Spinal cord (tissue), 10 donors: Measurements from ENCODE around the gene CCNK. TPM values are rescaled to one million over a fixed set of nuclear protein-coding genes. Genes with fewer than 3 reads are reported as not detected.

ENCODE experiments used
- DNase-seq, 6 donors: peaks; one replicate each; pipeline versions ENCODE4 v3.0.0 to v3.0.0-alpha.2; 2013 to 2015; ENCODE audit warnings: low spot score in 6 of 6, low read depth in 4 of 6
- H3K27ac ChIP-seq: one replicate; pipeline ENCODE4 v1.5.1; 2013; ENCODE audit warnings: low read depth, low read length, control low read depth
- H3K27me3 ChIP-seq: one replicate; pipeline ENCODE4 v1.6.1; 2013; ENCODE audit warnings: low read length; ENCODE audit not compliant: control insufficient read depth, insufficient read depth
- H3K36me3 ChIP-seq: one replicate; pipeline ENCODE4 v1.6.1; 2013; ENCODE audit warnings: low read length; ENCODE audit not compliant: control insufficient read depth, insufficient read depth
- H3K4me1 ChIP-seq: one replicate; pipeline ENCODE4 v1.6.1; 2013; ENCODE audit warnings: low read length; ENCODE audit not compliant: control insufficient read depth, insufficient read depth
- H3K4me3 ChIP-seq: one replicate; pipeline ENCODE4 v1.5.1; 2013; ENCODE audit warnings: low read depth, low read length, control low read depth
- H3K9me3 ChIP-seq: one replicate; pipeline ENCODE4 v1.6.1; 2013; ENCODE audit warnings: low read length; ENCODE audit not compliant: control insufficient read depth, insufficient read depth
- WGBS: methylation state at CpG from one replicate; pipeline ENCODE4 v1.1.5; 2013; ENCODE audit warnings: missing lambda C conversion rate; ENCODE audit not compliant: insufficient coverage; 5-methylcytosine and 5-hydroxymethylcytosine counted together
- polyA plus RNA-seq, 2 donors: library from polyadenylated mRNA; unstranded; fragments of 120-200 nt; gene quantifications; one replicate each; pipeline ENCODE4 v1.2.1, GENCODE V29; 2013; ENCODE audit not compliant: insufficient read length in 2 of 2
- total RNA-seq, 2 donors: library from RNA; depleted of rRNA in 1 of 2; stranded (reverse); fragments of 120-200 nt in 1 of 2; fragments of >200 nt in 1 of 2; gene quantifications; one replicate each; pipeline versions ENCODE4 v1.2.3 to v1.2.4, GENCODE V29; 2013 to 2014
- donor health status: healthy.

The CCNK gene
- total and polyA plus RNA-seq, 4 donors: 25.7 to 49.0 (median 41.4) TPM

GRCh38 chr14:99554184-99554583 lies 73.0 kb downstream of the CCNK start:
- Histone ChIP-seq H3K4me1 (peaks cover 27% of the 10 kb centered on the region), H3K27me3 (no peaks in the 10 kb centered on the region), H3K4me3 (no peak overlapping the region), H3K36me3 (no peaks in the 10 kb centered on the region), H3K27ac (no peak overlapping the region), H3K9me3 (no peaks in the 10 kb centered on the region)
- WGBS: 33% methylated on average over 12 of the region's 12 CpGs
- DNase-seq: peak in 1 of 6 donors; percentile 45

- peaks cover 26% of the 10 kb centered on the region for H3K4me1 ChIP-seq
- H3K4me3 ChIP-seq: no peak overlapping the region
- WGBS: 93% methylated on average over 9 of the region's 9 CpGs
- H3K27me3 ChIP-seq: no peaks in the 10 kb centered on the region
- DNase-seq: no peak
- no peak overlapping the region for H3K27ac ChIP-seq
- no peaks in the 10 kb centered on the region for H3K9me3 ChIP-seq
- no peaks in the 10 kb centered on the region for H3K36me3 ChIP-seq
These were observed 73.7 kb downstream of the CCNK start for GRCh38 chr14:99554757-99555531.

- DNase-seq: no peak
- H3K4me1 ChIP-seq: peaks cover 39% of the 10 kb centered on the region
- H3K27me3 ChIP-seq: no peaks in the 10 kb centered on the region
- no peak overlapping the region for H3K4me3 ChIP-seq
- WGBS: 94% methylated on average over 8 of the region's 10 CpGs
- no peaks in the 10 kb centered on the region for H3K9me3 ChIP-seq
- peaks cover 4% of the 10 kb centered on the region for H3K36me3 ChIP-seq
- H3K27ac ChIP-seq: no peak overlapping the region
These were observed 75.1 kb downstream of the CCNK start for GRCh38 chr14:99556134-99556791.

GRCh38 chr14:99559286-99559990 lies 78.2 kb downstream of the CCNK start:
- no peaks in the 10 kb centered on the region for H3K27me3 ChIP-seq
- peaks cover 60% of the 10 kb centered on the region for H3K4me1 ChIP-seq
- H3K9me3 ChIP-seq: no peaks in the 10 kb centered on the region
- no peak overlapping the region for H3K27ac ChIP-seq
- H3K36me3 ChIP-seq: peaks cover 4% of the 10 kb centered on the region
- WGBS: 72% methylated on average over 14 of the region's 16 CpGs
- no peak for DNase-seq
- H3K4me3 ChIP-seq: no peak overlapping the region

- no peak overlapping the region for H3K27ac ChIP-seq
- peaks cover 4% of the 10 kb centered on the region for H3K36me3 ChIP-seq
- WGBS: 92% methylated on average over 10 of the region's 13 CpGs
- DNase-seq: no peak
- H3K27me3 ChIP-seq: no peaks in the 10 kb centered on the region
- no peaks in the 10 kb centered on the region for H3K9me3 ChIP-seq
- H3K4me3 ChIP-seq: no peak overlapping the region
- peaks cover 61% of the 10 kb centered on the region for H3K4me1 ChIP-seq
These were observed 79.2 kb downstream of the CCNK start for GRCh38 chr14:99560403-99560802.

- DNase-seq: peak in 1 of 6 donors; percentile 38
- Histone ChIP-seq H3K9me3 (no peaks in the 10 kb centered on the region), H3K4me1 (peaks cover 68% of the 10 kb centered on the region), H3K27me3 (no peaks in the 10 kb centered on the region), H3K27ac (no peak overlapping the region), H3K4me3 (no peak overlapping the region), H3K36me3 (peaks cover 4% of the 10 kb centered on the region)
- WGBS: 49% methylated on average over 15 of the region's 15 CpGs
These were observed 79.9 kb downstream of the CCNK start for GRCh38 chr14:99560922-99561683.

- DNase-seq: no peak
- H3K27me3 ChIP-seq: no peaks in the 10 kb centered on the region
- WGBS: 76% methylated on average over 10 of the region's 10 CpGs
- H3K9me3 ChIP-seq: no peaks in the 10 kb centered on the region
- H3K4me1 ChIP-seq: peaks cover 74% of the 10 kb centered on the region
- H3K4me3 ChIP-seq: no peak overlapping the region
- no peak overlapping the region for H3K27ac ChIP-seq
- peaks cover 4% of the 10 kb centered on the region for H3K36me3 ChIP-seq
These were observed 80.7 kb downstream of the CCNK start for GRCh38 chr14:99561864-99562263.
